CD14-positive monocyte (primary cell): Measurements from ENCODE around the gene CMSS1. TPM values are rescaled to one million over a fixed set of nuclear protein-coding genes. Genes with fewer than 3 reads are reported as not detected.

Experiments used
- DNase-seq, 3 donors: peaks; one replicate each; pipeline ENCODE4 v3.0.0-alpha.2; 2011 to 2022
- H2AFZ ChIP-seq: 2 replicates; pipeline ENCODE4 v1.6.0; 2012; ENCODE audit warnings: mild to moderate bottlenecking, low read depth, low read length, inconsistent platforms; ENCODE audit not compliant: insufficient read depth, poor library complexity, severe bottlenecking
- H3K27ac ChIP-seq, 2 donors: 1 replicate in 1 of 2; 2 replicates in 1 of 2; pipeline ENCODE4 v1.5.1; 2012 to 2013; ENCODE audit warnings: low read length in 2 of 2, control low read depth in 1 of 2, inconsistent platforms in 1 of 2, low read depth in 1 of 2, mild to moderate bottlenecking in 1 of 2
- H3K27me3 ChIP-seq, 2 donors: one replicate each; pipeline versions ENCODE4 v1.6.0 to v1.6.1; 2011 to 2013; ENCODE audit warnings: low read length in 2 of 2; ENCODE audit not compliant: control insufficient read depth in 2 of 2, insufficient read depth in 2 of 2
- H3K36me3 ChIP-seq, 2 donors: replicated peaks in 1 of 2; 1 replicate in 1 of 2; 2 replicates in 1 of 2; pipeline versions ENCODE4 v1.5.1 to v1.6.1; 2012 to 2013; ENCODE audit warnings: low read length in 2 of 2, control low read depth in 1 of 2, inconsistent platforms in 1 of 2, mild to moderate bottlenecking in 1 of 2; ENCODE audit not compliant: insufficient read depth in 2 of 2, control insufficient read depth in 1 of 2
- H3K4me1 ChIP-seq, 2 donors: 1 replicate in 1 of 2; 2 replicates in 1 of 2; pipeline versions ENCODE4 v1.5.1 to v1.6.1; 2012 to 2013; ENCODE audit warnings: low read length in 2 of 2, control low read depth in 1 of 2, inconsistent platforms in 1 of 2, mild to moderate bottlenecking in 1 of 2, moderate library complexity in 1 of 2; ENCODE audit not compliant: insufficient read depth in 2 of 2, control insufficient read depth in 1 of 2
- H3K4me2 ChIP-seq: replicated peaks from 2 replicates; pipeline ENCODE3; 2012; ENCODE audit warnings: low read length, moderate library complexity, mild to moderate bottlenecking; ENCODE audit not compliant: poor library complexity, severe bottlenecking; ENCODE audit errors: extremely low read depth
- H3K4me3 ChIP-seq, 3 experiments: fragments of 200-600 bp in 1 of 3; sonication (generic) in 1 of 3; replicated peaks in 1 of 3; 1 replicate in 2 of 3; 2 replicates in 1 of 3; pipeline ENCODE4 v1.5.1; 2011 to 2013; ENCODE audit warnings: low read length in 3 of 3, mild to moderate bottlenecking in 3 of 3, control low read depth in 2 of 3, low read depth in 2 of 3, inconsistent platforms in 1 of 3, moderate library complexity in 1 of 3
- H3K79me2 ChIP-seq: 2 replicates; pipeline ENCODE4 v1.6.0; 2012; ENCODE audit warnings: mild to moderate bottlenecking, control low read depth, inconsistent platforms, low read length, moderate library complexity; ENCODE audit not compliant: insufficient read depth
- H3K9ac ChIP-seq: 2 replicates; pipeline ENCODE4 v1.6.0; 2017; ENCODE audit warnings: low read length, mild to moderate bottlenecking; ENCODE audit not compliant: insufficient read depth, poor library complexity, severe bottlenecking
- H3K9me3 ChIP-seq, 2 donors: replicated peaks in 1 of 2; 1 replicate in 1 of 2; 2 replicates in 1 of 2; pipeline versions ENCODE4 v1.5.1 to v1.6.1; 2012 to 2013; ENCODE audit warnings: low read length in 2 of 2, control low read depth in 1 of 2; ENCODE audit not compliant: control insufficient read depth in 1 of 2, insufficient read depth in 1 of 2
- H4K20me1 ChIP-seq: 2 replicates; pipeline ENCODE4 v1.6.0; 2012; ENCODE audit warnings: mild to moderate bottlenecking, low read length, control low read depth, moderate library complexity; ENCODE audit not compliant: insufficient read depth
- H3K27ac Mint-ChIP-seq, 7 donors: one replicate each; pipeline ENCODE4 v1.8.0; 2020; ENCODE audit warnings: mild to moderate bottlenecking in 7 of 7, mixed read lengths in 7 of 7, moderate library complexity in 6 of 7, inconsistent platforms in 2 of 7
- H3K27me3 Mint-ChIP-seq, 3 donors: one replicate each; pipeline ENCODE4 v1.8.0; 2021 to 2022; ENCODE audit warnings: low read depth in 3 of 3, mild to moderate bottlenecking in 3 of 3, mixed read lengths in 3 of 3, moderate library complexity in 3 of 3, inconsistent platforms in 1 of 3
- H3K36me3 Mint-ChIP-seq, 2 donors: one replicate each; pipeline ENCODE4 v1.8.0; 2020; ENCODE audit warnings: mixed read lengths in 2 of 2, inconsistent platforms in 1 of 2, mild to moderate bottlenecking in 1 of 2
- H3K4me1 Mint-ChIP-seq: one replicate; pipeline ENCODE4 v1.8.0; 2020; ENCODE audit warnings: mild to moderate bottlenecking, mixed read lengths
- H3K4me3 Mint-ChIP-seq, 2 donors: one replicate each; pipeline ENCODE4 v1.8.0; 2020; ENCODE audit warnings: mild to moderate bottlenecking in 2 of 2, mixed read lengths in 2 of 2, moderate library complexity in 1 of 2
- H3K9me3 Mint-ChIP-seq, 7 donors: one replicate each; pipeline ENCODE4 v1.8.0; 2020 to 2022; ENCODE audit warnings: mixed read lengths in 7 of 7, mild to moderate bottlenecking in 6 of 7, moderate library complexity in 6 of 7, inconsistent platforms in 2 of 7
- intact Hi-C, 2 donors: fragments of 100-400 bp; cut with micrococcal nuclease; formaldehyde crosslinking; loops; one replicate each; pipeline versions ENCODE4 v1.15.0 to v1.15.1; 2023
- polyA plus RNA-seq, 3 donors: library from polyadenylated mRNA; depleted of rRNA in 1 of 3; unstranded in 2 of 3; stranded (reverse) in 1 of 3; fragments of 300-500 nt in 2 of 3; fragments of >200 nt in 1 of 3; fragmentation: Illumina TruSeq in 2 of 3; gene quantifications; 1 replicate in 2 of 3; 2 replicates in 1 of 3; pipeline ENCODE4 v1.2.3, GENCODE V29; 2012 to 2021
- TF ChIP-seq, protein P1 (sequence below): fragments of 200-600 bp; IDR thresholded peaks from one replicate; pipeline ENCODE4 v1.8.0; 2022; ENCODE audit warnings: antibody characterized with exemption, mild to moderate bottlenecking

Gene CMSS1
- polyA plus RNA-seq, 3 donors: 1.1 to 3.6 (median 2.2) TPM

DNA sequence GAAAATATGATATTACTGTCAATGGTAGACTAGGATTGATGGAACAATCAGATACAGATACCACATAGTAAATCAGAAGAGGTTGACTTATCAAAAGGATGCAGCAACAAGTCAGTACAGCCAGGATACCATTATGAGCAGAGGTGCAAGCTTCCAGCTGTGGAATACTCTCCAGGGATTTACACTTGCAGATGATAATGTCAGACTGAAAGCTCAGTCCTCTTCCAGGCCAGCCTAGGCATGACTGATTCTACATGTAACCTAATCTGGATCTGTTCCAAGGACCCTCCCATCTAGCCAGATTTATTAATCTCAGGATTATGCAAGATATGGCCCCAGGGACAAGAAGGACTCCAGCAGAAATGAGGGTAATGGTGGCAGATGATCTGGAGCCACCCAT is 288.4 kb downstream of the CMSS1 start:
- H3K9me3 Mint-ChIP-seq: no peaks in the 10 kb centered on the region
- H3K36me3 Mint-ChIP-seq: no peaks in the 10 kb centered on the region
- no peak overlapping the region for H3K9ac ChIP-seq
- no peak overlapping the region for H3K4me3 Mint-ChIP-seq
- H3K27ac ChIP-seq: no peak overlapping the region
- H4K20me1 ChIP-seq: no peaks in the 10 kb centered on the region
- no peak for DNase-seq
- H3K79me2 ChIP-seq: no peaks in the 10 kb centered on the region
- H3K4me2 ChIP-seq: no peak overlapping the region
- peaks cover 0 to 2% (median 0%) of the 10 kb centered on the region in 3 donors for H3K27me3 Mint-ChIP-seq
- intact Hi-C loops: no loop called here
- TF ChIP-seq, protein P1, sequence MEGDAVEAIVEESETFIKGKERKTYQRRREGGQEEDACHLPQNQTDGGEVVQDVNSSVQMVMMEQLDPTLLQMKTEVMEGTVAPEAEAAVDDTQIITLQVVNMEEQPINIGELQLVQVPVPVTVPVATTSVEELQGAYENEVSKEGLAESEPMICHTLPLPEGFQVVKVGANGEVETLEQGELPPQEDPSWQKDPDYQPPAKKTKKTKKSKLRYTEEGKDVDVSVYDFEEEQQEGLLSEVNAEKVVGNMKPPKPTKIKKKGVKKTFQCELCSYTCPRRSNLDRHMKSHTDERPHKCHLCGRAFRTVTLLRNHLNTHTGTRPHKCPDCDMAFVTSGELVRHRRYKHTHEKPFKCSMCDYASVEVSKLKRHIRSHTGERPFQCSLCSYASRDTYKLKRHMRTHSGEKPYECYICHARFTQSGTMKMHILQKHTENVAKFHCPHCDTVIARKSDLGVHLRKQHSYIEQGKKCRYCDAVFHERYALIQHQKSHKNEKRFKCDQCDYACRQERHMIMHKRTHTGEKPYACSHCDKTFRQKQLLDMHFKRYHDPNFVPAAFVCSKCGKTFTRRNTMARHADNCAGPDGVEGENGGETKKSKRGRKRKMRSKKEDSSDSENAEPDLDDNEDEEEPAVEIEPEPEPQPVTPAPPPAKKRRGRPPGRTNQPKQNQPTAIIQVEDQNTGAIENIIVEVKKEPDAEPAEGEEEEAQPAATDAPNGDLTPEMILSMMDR: no peak
- H3K27ac Mint-ChIP-seq: peak overlapping the region in 1 of 7 donors; percentile 28
- H3K9me3 ChIP-seq: no peaks in the 10 kb centered on the region
- no peaks in the 10 kb centered on the region for H3K27me3 ChIP-seq
- H3K4me3 ChIP-seq: no peak overlapping the region
- peaks cover 13% of the 10 kb centered on the region for H3K4me1 Mint-ChIP-seq
- no peaks in the 10 kb centered on the region for H3K36me3 ChIP-seq
- no peak overlapping the region for H2AFZ ChIP-seq
- H3K4me1 ChIP-seq: no peaks in the 10 kb centered on the region

- Histone ChIP-seq H3K4me3 (no peak overlapping the region), H3K9me3 (no peaks in the 10 kb centered on the region), H4K20me1 (no peaks in the 10 kb centered on the region), H2AFZ (no peak overlapping the region), H3K4me1 (no peaks in the 10 kb centered on the region), H3K4me2 (no peak overlapping the region), H3K27me3 (no peaks in the 10 kb centered on the region), H3K9ac (no peak overlapping the region), H3K27ac (no peak overlapping the region), H3K79me2 (no peaks in the 10 kb centered on the region), H3K36me3 (no peaks in the 10 kb centered on the region)
- no peak for DNase-seq
- H3K27ac Mint-ChIP-seq: no peak overlapping the region
- no peak overlapping the region for H3K4me3 Mint-ChIP-seq
- H3K9me3 Mint-ChIP-seq: no peaks in the 10 kb centered on the region
- intact Hi-C loops: no loop called here
- TF ChIP-seq, protein P1: no peak
- H3K36me3 Mint-ChIP-seq: no peaks in the 10 kb centered on the region
- H3K4me1 Mint-ChIP-seq: peaks cover 13% of the 10 kb centered on the region
- no peaks in the 10 kb centered on the region for H3K27me3 Mint-ChIP-seq
Observed at GRCh38 chr3:100106531-100107141, 289.0 kb downstream of the CMSS1 start.
